Osteocyte (in vitro differentiated cells): Measurements from ENCODE around the gene CCL4. TPM values are rescaled to one million over a fixed set of nuclear protein-coding genes. Genes with fewer than 3 reads are reported as not detected.

Experiments
- DNase-seq: peaks from one replicate; pipeline ENCODE4 v3.0.0; 2021; ENCODE audit warnings: mixed read lengths; ENCODE audit not compliant: unreplicated experiment; ENCODE audit errors: extremely low spot score
- H3K27ac Mint-ChIP-seq: one replicate; pipeline ENCODE4 v1.8.0; 2021; ENCODE audit warnings: mild to moderate bottlenecking, mixed read lengths; ENCODE audit not compliant: unreplicated experiment
- H3K27me3 Mint-ChIP-seq: one replicate; pipeline ENCODE4 v1.8.0; 2021; ENCODE audit warnings: mixed read lengths; ENCODE audit not compliant: unreplicated experiment
- H3K36me3 Mint-ChIP-seq: one replicate; pipeline ENCODE4 v1.8.0; 2021; ENCODE audit warnings: mixed read lengths; ENCODE audit not compliant: unreplicated experiment
- H3K4me1 Mint-ChIP-seq: one replicate; pipeline ENCODE4 v1.8.0; 2021; ENCODE audit warnings: mixed read lengths; ENCODE audit not compliant: unreplicated experiment
- H3K4me3 Mint-ChIP-seq: one replicate; pipeline ENCODE4 v1.8.0; 2021; ENCODE audit warnings: mild to moderate bottlenecking, moderate library complexity, mixed read lengths; ENCODE audit not compliant: unreplicated experiment
- H3K9me3 Mint-ChIP-seq: one replicate; pipeline ENCODE4 v1.8.0; 2021; ENCODE audit warnings: mixed read lengths; ENCODE audit not compliant: unreplicated experiment
- total RNA-seq: library from RNA; stranded (reverse); gene quantifications from 2 replicates; pipeline ENCODE4 v1.2.1, GENCODE V29; 2021
- TF ChIP-seq, protein P1 (sequence below): fragments of 200-600 bp; sonication (generic); IDR thresholded peaks from 2 replicates; pipeline ENCODE4 v1.5.0; 2021; ENCODE audit warnings: antibody characterized with exemption, mild to moderate bottlenecking, moderate library complexity

The CCL4 gene
- total RNA-seq, 1 donor from 2014 or later = not detected

DNA sequence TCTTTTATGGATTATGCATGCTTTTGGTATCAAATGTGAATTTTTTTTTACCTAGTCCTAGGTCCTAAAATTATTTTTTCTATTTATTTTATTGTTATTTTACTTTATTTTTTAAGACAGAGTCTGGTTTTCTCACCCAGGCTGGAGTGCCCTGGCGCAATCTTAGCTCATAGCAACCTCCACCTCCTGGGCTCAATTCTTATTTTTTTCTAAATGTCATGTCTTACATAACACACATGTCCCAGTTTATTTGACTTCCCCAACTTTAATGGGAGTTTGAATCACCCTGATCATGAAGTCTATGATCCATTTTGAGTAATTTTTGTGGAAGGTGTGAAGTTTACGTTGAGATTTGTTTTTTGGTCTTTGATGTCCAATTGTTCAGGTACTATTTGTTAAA, 42.8 kb upstream of the CCL4 start:
- H3K4me1 Mint-ChIP-seq = no peaks in the 10 kb centered on the region
- DNase-seq = no peak
- TF ChIP-seq, protein P1, sequence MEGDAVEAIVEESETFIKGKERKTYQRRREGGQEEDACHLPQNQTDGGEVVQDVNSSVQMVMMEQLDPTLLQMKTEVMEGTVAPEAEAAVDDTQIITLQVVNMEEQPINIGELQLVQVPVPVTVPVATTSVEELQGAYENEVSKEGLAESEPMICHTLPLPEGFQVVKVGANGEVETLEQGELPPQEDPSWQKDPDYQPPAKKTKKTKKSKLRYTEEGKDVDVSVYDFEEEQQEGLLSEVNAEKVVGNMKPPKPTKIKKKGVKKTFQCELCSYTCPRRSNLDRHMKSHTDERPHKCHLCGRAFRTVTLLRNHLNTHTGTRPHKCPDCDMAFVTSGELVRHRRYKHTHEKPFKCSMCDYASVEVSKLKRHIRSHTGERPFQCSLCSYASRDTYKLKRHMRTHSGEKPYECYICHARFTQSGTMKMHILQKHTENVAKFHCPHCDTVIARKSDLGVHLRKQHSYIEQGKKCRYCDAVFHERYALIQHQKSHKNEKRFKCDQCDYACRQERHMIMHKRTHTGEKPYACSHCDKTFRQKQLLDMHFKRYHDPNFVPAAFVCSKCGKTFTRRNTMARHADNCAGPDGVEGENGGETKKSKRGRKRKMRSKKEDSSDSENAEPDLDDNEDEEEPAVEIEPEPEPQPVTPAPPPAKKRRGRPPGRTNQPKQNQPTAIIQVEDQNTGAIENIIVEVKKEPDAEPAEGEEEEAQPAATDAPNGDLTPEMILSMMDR = no peak
- no peaks in the 10 kb centered on the region for H3K36me3 Mint-ChIP-seq
- H3K4me3 Mint-ChIP-seq = no peak overlapping the region
- H3K9me3 Mint-ChIP-seq = no peaks in the 10 kb centered on the region
- H3K27ac Mint-ChIP-seq = no peak overlapping the region
- peaks cover 3% of the 10 kb centered on the region for H3K27me3 Mint-ChIP-seq

DNA sequence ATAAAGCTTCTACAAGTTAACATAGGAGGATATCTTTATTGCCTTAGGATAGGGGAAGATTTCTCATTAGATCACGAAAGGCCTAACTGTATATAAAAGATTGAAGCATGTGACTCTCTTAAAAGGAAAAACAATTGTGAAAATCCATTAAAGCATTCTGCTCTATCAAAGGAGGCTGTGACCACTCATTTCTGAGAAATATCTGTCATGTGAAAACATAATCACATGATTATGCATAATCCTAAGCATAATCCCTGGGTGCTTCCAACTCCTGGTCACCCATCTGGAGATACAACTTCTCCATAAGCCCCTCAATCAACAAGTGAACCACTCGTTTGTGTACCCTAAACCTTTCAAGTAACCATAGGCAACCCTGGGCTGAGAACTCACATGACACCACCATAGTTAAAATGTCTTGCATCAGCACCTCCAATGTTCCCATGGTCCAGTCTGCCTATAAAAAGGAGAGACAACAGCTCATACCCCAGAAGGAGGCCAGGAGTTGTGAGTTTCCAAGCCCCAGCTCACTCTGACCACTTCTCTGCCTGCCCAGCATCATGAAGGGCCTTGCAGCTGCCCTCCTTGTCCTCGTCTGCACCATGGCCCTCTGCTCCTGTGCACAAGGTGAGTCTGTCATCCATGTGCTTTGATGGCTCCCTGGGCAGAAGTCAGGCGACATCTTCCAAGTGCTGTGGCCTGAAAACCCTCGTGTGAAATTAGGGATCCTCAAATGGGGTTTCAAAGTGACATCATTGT, 39.7 kb upstream of the CCL4 start, which contains the start of gene CCL18:
Gene CCL18 (plus strand): TSS at position 487 of the 756 bp plus-strand sequence. CDS start 71 bp downstream, at position 558.
- Mint-ChIP-seq H3K27ac (no peak within 1 kb of the TSS), H3K36me3 (no peaks in the 10 kb centered on the region), H3K4me1 (no peaks in the 10 kb centered on the region)

DNA sequence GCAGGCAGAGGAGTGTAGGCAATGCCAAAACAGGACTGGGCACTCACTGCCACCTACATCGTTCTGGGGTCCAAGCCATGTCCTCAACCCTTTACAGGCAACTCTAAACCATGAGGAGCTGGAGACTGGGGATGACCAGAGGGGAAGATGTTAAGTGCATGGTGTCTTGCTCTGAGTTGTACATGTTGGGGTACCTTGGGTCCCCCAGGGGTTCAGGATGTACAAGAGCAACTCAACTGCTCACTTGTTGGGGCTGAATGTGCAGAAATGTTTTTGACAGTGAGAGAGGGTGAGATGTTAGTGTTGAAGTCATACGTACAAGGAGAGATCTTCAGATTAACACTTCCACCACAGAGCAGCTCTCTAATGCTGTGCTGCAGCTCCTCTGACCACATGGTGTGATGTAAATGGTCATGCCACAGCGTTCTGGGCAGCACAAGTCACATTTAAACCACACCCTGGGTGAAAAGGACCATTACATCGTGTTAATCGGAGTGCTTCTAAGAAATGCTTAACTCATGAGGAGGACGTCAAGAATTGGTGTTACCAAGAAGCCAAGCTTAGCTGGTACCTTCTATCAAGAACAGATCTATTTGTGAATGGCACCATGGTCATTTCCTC, 37.2 kb upstream of the CCL4 start:
- Mint-ChIP-seq H3K36me3 (no peaks in the 10 kb centered on the region), H3K4me1 (no peaks in the 10 kb centered on the region), H3K4me3 (no peak overlapping the region), H3K9me3 (no peaks in the 10 kb centered on the region), H3K27me3 (peaks cover 8% of the 10 kb centered on the region), H3K27ac (no peak overlapping the region)
- TF ChIP-seq, protein P1 = no peak
- DNase-seq = no peak

More for the DNA sequence above, 39.7 kb upstream of the CCL4 start, which contains the start of gene CCL18:
- no peaks in the 10 kb centered on the region for H3K9me3 Mint-ChIP-seq
- TF ChIP-seq, protein P1 = no peak
- peaks cover 5% of the 10 kb centered on the region for H3K27me3 Mint-ChIP-seq
- H3K4me3 Mint-ChIP-seq = no peak within 1 kb of the TSS
- no peak for DNase-seq

DNA sequence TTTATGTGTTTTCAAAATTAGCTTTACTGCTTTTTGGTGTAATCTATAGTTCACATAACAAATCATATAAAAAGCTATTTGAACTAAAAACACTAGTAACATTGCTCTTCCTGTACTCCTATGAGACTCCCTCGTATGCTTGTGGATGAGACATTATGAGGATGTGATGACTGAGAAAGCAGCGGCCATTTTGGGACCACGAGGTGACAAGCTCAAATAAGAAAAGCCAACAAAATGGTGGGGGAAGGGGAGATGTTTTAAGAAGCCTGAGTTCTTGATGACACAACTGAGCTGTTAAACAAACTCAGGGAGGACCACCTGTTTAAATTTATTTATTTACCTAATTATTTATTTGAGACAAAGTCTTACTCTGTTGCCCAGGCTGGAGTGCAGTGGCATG, 35.1 kb upstream of the CCL4 start:
- TF ChIP-seq, protein P1 = no peak
- Mint-ChIP-seq H3K4me1 (no peaks in the 10 kb centered on the region), H3K27me3 (peaks cover 17% of the 10 kb centered on the region), H3K9me3 (no peaks in the 10 kb centered on the region), H3K36me3 (no peaks in the 10 kb centered on the region), H3K27ac (no peak overlapping the region), H3K4me3 (no peak overlapping the region)
- no peak for DNase-seq

DNA sequence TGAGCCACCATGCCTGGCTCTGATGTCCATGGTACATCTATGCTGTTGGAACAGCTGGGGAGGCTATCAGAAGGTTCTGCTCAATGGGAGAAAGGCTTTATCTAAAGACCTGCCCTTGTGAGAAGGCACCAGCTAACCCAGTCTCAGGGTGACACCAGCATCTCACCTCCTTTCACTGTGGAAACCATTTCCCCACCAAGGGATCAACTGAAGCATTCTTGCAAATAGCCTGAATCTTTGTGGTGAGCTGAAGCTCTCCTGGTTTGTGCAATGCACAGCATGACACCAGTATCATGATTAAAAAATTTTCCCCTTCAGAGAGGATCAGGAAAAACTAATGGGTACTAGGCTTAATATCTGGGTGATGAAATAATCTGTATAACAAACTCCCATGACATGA, 34.5 kb upstream of the CCL4 start:
- Mint-ChIP-seq H3K4me3 (no peak overlapping the region), H3K4me1 (no peaks in the 10 kb centered on the region), H3K9me3 (no peaks in the 10 kb centered on the region), H3K36me3 (no peaks in the 10 kb centered on the region), H3K27ac (no peak overlapping the region), H3K27me3 (peaks cover 17% of the 10 kb centered on the region)
- TF ChIP-seq, protein P1 = no peak
- no peak for DNase-seq
